ENCODE results near the gene STMP1.

STMP1 gene

DNA sequence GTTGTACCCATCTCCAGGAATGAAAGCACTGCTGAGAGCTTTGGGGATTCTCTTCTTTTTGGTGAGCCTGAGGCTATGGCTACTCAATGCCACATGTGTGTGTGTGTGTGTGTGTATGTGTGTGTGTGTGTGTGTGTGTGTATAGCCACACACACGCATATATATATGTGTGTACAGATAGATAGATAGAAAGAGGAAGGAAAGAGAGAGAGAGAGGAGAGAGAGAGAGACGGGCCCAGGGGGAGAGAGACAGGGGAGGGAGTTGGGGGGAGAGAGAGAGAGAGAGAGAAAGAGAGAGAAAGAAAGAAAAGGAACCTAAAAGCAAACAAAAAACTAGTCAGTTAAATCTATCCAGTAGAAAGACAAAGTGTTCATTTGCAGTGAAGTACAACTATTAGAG lies 57.4 kb downstream of the STMP1 start:
- DNase-seq (ENCODE audit: low read depth in 2 of 2): no peak

DNA sequence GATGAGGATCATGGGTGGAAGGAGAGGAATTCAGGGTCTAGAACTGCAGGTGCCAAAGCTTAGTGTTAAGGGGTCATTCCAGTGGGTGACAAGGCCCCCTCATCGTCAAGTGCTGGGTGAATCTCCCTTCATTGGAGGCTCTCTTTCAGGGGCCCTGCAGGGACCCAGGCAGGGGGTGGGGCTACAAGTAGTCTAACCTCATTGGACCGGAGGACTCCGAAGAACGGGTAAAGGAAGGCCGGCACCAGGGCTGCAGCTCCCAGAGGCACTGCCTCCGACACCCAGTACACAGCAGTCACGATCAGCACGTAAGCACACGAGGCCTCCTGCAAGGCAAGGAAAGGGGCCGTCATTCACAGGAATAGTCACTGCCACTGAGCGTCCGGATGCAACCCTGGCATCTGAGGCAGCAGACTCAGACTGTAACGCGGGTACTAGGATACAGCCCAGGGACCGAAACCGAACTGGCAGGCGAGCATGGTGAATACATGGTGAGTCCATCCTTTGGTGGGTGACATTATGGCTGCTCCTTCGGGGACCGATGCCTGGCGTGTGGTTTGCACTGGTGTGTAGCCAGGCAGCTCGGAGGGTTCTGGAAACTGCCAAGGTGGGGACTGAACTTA lies 59.0 kb downstream of the STMP1 start:
- DNase-seq (ENCODE audit: low read depth in 2 of 2): no peak

DNA sequence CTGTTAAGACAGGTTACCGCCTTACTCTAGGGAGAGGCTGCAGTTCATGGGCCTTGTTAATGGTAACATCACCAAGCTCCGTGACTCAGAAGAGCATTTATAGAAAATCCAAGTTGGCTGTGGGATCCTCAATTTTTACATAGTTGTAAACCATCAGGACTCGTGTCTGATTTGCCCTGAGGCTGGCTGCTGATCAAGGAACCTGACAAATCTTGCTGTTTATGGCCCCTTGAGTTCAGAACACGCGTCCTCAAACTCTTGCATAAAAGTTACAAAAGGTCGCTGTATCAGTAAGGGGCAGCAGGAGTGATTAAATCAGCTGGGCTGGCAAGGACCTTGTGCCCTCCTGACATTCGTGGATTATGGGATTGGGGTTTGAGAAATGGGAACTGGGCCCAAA lies 61.1 kb downstream of the STMP1 start:
- no peak for DNase-seq (ENCODE audit: low read depth in 2 of 2)
